Loucy (cell line): Measurements from ENCODE around the gene ADD1.

ENCODE experiments used
- H2AFZ ChIP-seq: fragments of 200-600 bp; sonication (generic); 2 replicates; pipeline ENCODE4 v1.6.0; 2016; ENCODE audit warnings: antibody characterized with exemption, mild to moderate bottlenecking, low read length, moderate library complexity
- H3F3A ChIP-seq: fragments of 200-600 bp; 2 replicates; pipeline ENCODE4 v1.6.0; 2016; ENCODE audit warnings: antibody characterized with exemption, low read depth, mild to moderate bottlenecking
- H3K27me3 ChIP-seq: fragments of 200-600 bp; sonication (generic); 2 replicates; pipeline ENCODE4 v1.6.1; 2014; ENCODE audit warnings: low read length, mild to moderate bottlenecking; ENCODE audit not compliant: insufficient read depth, poor library complexity, severe bottlenecking
- H3K36me3 ChIP-seq: fragments of 200-600 bp; sonication (generic); 2 replicates; pipeline ENCODE4 v1.6.1; 2016; ENCODE audit warnings: low read length; ENCODE audit not compliant: insufficient read depth
- H3K4me1 ChIP-seq: fragments of 200-600 bp; sonication (generic); 2 replicates; pipeline ENCODE4 v1.5.1; 2014; ENCODE audit warnings: low read length, mild to moderate bottlenecking; ENCODE audit not compliant: insufficient read depth, poor library complexity, severe bottlenecking
- H3K4me2 ChIP-seq: fragments of 200-600 bp; sonication (generic); 2 replicates; pipeline ENCODE4 v1.6.0; 2014; ENCODE audit warnings: antibody characterized with exemption, low read length, low read depth, mild to moderate bottlenecking; ENCODE audit not compliant: poor library complexity, severe bottlenecking
- H3K4me3 ChIP-seq: fragments of 200-600 bp; sonication (generic); 2 replicates; pipeline ENCODE4 v1.5.1; 2014; ENCODE audit warnings: low read length, mild to moderate bottlenecking, mixed read lengths; ENCODE audit not compliant: poor library complexity, severe bottlenecking
- H3K79me2 ChIP-seq: fragments of 200-600 bp; sonication (generic); 2 replicates; pipeline ENCODE4 v1.6.1; 2014; ENCODE audit warnings: low read length; ENCODE audit not compliant: insufficient read depth
- H3K9ac ChIP-seq: fragments of 200-600 bp; sonication (generic); 2 replicates; pipeline ENCODE4 v1.6.0; 2014; ENCODE audit warnings: mild to moderate bottlenecking, low read depth, low read length, moderate library complexity; ENCODE audit not compliant: poor library complexity, severe bottlenecking
- H3K9me2 ChIP-seq: fragments of 200-600 bp; sonication (generic); replicated peaks from 2 replicates; pipeline ENCODE4 v1.6.1; 2016; ENCODE audit warnings: low read depth, low read length, mixed read lengths
- H3K9me3 ChIP-seq: fragments of 200-600 bp; sonication (generic); 2 replicates; pipeline ENCODE4 v1.6.1; 2014; ENCODE audit warnings: mild to moderate bottlenecking, antibody characterized with exemption, low read length, low read depth; ENCODE audit not compliant: insufficient read depth
- H4K20me1 ChIP-seq: fragments of 200-600 bp; sonication (generic); 2 replicates; pipeline ENCODE4 v1.6.0; 2014; ENCODE audit warnings: antibody characterized with exemption, low read length, mild to moderate bottlenecking; ENCODE audit not compliant: insufficient read depth, poor library complexity, severe bottlenecking
- CTCF ChIP-seq: fragments of 200-600 bp; sonication (generic); conservative IDR thresholded peaks from 2 replicates; pipeline ENCODE4 v1.5.1; 2014; ENCODE audit warnings: mild to moderate bottlenecking, antibody characterized with exemption, low read length
- EZH2phosphoT487 ChIP-seq: fragments of 200-600 bp; IDR thresholded peaks from 2 replicates; pipeline ENCODE4 v1.6.1; 2018; ENCODE audit warnings: antibody characterized with exemption, mild to moderate bottlenecking, moderate library complexity, borderline replicate concordance

The ADD1 gene

GRCh38 chr4:2848449-2848848, 4.8 kb downstream of the ADD1 start:
- Histone ChIP-seq H3K9ac (no peak overlapping the region), H3F3A (no peaks in the 10 kb centered on the region; the same call in 1 of the 2 replicates), H2AFZ (no peak overlapping the region), H3K4me1 (peaks cover 58% of the 10 kb centered on the region), H4K20me1 (peaks cover 62% of the 10 kb centered on the region), H3K27me3 (no peaks in the 10 kb centered on the region), H3K36me3 (no peaks in the 10 kb centered on the region), H3K4me3 (no peak overlapping the region), H3K9me3 (no peaks in the 10 kb centered on the region), H3K9me2 (no peaks in the 10 kb centered on the region), H3K4me2 (peak overlapping the region; percentile 49), H3K79me2 (peaks cover 79% of the 10 kb centered on the region)
- no peak for TF ChIP-seq CTCF

- H3K79me2 ChIP-seq: peaks cover 84% of the 10 kb centered on the region
- H3K4me3 ChIP-seq: no peak overlapping the region
- TF ChIP-seq EZH2phosphoT487: no peak
- peak; percentile 25; the same call in 1 of the 2 replicates for TF ChIP-seq CTCF
- H3K27me3 ChIP-seq: no peaks in the 10 kb centered on the region
- peaks cover 58% of the 10 kb centered on the region for H4K20me1 ChIP-seq
- H3F3A ChIP-seq: no peaks in the 10 kb centered on the region; the same call in 1 of the 2 replicates
- peaks cover 11% of the 10 kb centered on the region; the same call in 1 of the 2 replicates for H3K36me3 ChIP-seq
- no peak overlapping the region for H2AFZ ChIP-seq
- H3K9me2 ChIP-seq: no peaks in the 10 kb centered on the region
- H3K9ac ChIP-seq: no peak overlapping the region
- H3K4me2 ChIP-seq: peak overlapping the region; percentile 39
- H3K4me1 ChIP-seq: peaks cover 57% of the 10 kb centered on the region
- no peaks in the 10 kb centered on the region for H3K9me3 ChIP-seq
Measured at GRCh38 chr4:2849267-2850152, 5.9 kb downstream of the ADD1 start.

- Histone ChIP-seq H3K9me2 (no peaks in the 10 kb centered on the region), H3K4me3 (no peak overlapping the region), H2AFZ (no peak overlapping the region), H3K27me3 (no peaks in the 10 kb centered on the region), H3K4me2 (peak overlapping the region; percentile 41), H3K9ac (no peak overlapping the region), H4K20me1 (peaks cover 42% of the 10 kb centered on the region), H3K4me1 (peaks cover 42% of the 10 kb centered on the region), H3K36me3 (peaks cover 16% of the 10 kb centered on the region; the same call in 1 of the 2 replicates), H3K79me2 (peaks cover 84% of the 10 kb centered on the region), H3F3A (no peaks in the 10 kb centered on the region; the same call in 1 of the 2 replicates), H3K9me3 (no peaks in the 10 kb centered on the region)
- TF ChIP-seq CTCF: no peak
- no peak for TF ChIP-seq EZH2phosphoT487
Measured at GRCh38 chr4:2850966-2851798, 7.5 kb downstream of the ADD1 start.
